ENCODE measurements around the gene TRAPPC2L.

Gene TRAPPC2L

GRCh38 chr16:88839745-88840599 lies 17.0 kb upstream of the TRAPPC2L start:
- no peak for DNase-seq (ENCODE audit: low read depth)

- DNase-seq (ENCODE audit: low read depth), result no peak
Measured at GRCh38 chr16:88840600-88841215, 16.2 kb upstream of the TRAPPC2L start.

DNA sequence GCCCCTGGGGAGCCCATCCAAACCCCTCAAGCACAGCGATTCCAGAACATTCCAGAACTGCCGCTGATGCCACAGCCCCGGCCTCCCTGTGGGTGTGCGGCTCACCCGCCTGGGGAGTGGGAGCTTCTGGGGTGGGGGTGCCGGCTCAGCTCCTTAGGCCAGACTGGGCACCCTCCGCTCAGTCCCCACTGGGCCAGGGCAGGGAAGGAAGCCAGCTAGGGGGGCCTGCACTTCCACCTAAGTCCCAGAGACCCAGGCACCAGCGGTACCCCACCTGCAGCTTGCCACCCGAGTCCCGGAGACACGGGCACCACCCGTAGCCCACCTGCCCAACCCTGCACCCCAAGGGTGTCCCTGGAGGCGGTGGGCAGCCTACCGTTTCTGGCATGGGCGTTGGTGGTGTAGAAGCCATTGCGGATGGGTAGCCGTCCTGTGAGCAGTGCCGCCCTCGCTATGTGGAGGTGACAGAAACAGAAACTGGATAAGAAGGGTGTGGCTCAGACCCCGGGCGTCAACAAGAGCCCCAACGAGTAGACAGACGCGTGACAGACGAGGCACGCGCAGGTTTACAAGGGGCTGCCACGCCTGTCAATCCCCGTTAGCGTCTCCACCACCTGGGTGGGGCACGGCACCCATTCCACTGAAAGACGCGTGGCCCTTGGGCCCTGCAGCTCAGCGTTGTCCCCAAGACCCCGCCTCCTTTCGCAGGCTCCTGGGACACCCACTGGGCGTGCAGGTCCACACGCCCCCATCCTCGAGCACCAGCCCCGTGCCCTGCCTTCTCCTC lies 15.2 kb upstream of the TRAPPC2L start:
- DNase-seq (ENCODE audit: low read depth), result no peak

- no peak for DNase-seq (ENCODE audit: low read depth)
Measured at GRCh38 chr16:88842308-88842756, 14.6 kb upstream of the TRAPPC2L start.

DNA sequence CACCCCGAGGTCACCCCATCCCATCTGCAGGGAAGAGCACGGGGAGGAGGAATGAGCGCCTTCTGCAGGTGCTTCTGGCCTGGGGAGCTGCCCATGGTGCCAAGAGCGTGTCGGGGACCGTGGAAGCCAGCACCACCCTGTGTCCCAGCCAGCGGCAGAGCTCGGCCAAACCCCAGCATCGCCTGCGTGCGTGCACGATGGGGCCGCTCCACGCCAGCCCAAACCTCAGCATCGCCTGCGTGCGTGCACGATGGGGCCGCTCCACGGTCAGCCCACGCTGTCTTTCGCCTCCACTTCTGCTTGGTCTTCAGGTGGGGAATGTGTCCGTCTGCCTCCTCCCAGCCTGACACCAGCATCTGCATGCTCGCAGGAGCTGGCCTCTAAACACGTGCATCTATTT lies 14.1 kb upstream of the TRAPPC2L start:
- no peak for DNase-seq (ENCODE audit: low read depth)

- no peak for DNase-seq (ENCODE audit: low read depth)
Measured at GRCh38 chr16:88843256-88843655, 13.7 kb upstream of the TRAPPC2L start.

- DNase-seq (ENCODE audit: low read depth), result no peak
Measured at GRCh38 chr16:88844419-88845036, 12.4 kb upstream of the TRAPPC2L start.

DNA sequence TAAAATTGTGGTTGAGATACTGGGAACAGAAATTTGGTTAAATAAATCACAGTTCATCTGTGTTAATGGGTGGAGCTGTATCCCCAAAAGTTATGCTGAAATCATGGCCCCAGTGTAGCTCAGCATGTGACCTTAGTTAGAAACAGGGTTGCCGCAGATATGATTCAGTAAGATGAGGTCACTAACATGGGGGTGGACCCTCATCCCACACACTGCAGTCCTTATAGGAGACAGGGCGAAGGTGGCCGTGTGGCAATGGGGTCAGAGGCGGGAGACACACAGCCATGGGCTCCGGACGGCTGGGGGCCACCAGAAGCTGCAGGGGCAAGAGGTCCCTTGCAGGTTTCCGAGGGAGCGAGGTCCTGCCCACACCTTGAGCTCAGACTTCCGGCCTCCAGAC lies 10.8 kb upstream of the TRAPPC2L start:
- no peak for DNase-seq (ENCODE audit: low read depth)

- DNase-seq (ENCODE audit: low read depth), result no peak
Measured at GRCh38 chr16:88847654-88848053, 9.3 kb upstream of the TRAPPC2L start.

GRCh38 chr16:88848557-88848956 lies 8.4 kb upstream of the TRAPPC2L start:
- no peak for DNase-seq (ENCODE audit: low read depth)

- no peak for DNase-seq (ENCODE audit: low read depth)
Measured at GRCh38 chr16:88850531-88851199, 6.3 kb upstream of the TRAPPC2L start.

- no peak for DNase-seq (ENCODE audit: low read depth)
Measured at GRCh38 chr16:88851616-88852015, 5.3 kb upstream of the TRAPPC2L start.

DNA sequence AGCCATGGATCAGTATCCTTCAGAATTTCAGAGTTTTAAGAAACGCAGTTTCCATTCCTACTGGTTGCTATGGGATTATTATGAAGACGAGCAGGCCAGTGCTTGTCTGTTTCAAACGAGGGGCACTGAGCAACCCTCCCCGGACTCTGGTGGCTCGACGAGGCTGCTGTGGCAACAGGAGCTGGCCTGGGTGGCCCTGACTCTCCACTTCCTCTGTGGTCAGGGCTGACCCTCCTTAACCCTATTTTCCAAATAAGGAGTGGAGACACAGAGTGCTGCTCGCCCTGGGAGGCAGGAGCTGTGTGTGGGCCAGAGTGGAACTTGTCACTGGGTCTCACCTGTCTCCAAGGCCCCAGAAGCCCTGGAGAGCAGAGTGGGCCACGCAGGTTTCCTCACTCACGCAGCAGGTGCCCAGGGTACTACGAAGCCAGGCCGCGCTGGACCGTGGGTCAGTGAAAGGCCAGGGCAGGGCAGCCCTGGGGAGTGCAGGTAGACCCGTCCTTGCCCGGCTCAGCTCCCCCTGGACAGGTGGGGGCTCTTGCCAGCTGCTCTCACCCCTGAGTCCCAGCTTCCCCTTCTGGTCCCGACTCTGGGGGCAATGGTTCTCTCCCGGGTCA lies 3.5 kb upstream of the TRAPPC2L start:
- DNase-seq (ENCODE audit: low read depth), result no peak

GRCh38 chr16:88854306-88855111 lies 2.4 kb upstream of the TRAPPC2L start:
- no peak for DNase-seq (ENCODE audit: low read depth)

DNA sequence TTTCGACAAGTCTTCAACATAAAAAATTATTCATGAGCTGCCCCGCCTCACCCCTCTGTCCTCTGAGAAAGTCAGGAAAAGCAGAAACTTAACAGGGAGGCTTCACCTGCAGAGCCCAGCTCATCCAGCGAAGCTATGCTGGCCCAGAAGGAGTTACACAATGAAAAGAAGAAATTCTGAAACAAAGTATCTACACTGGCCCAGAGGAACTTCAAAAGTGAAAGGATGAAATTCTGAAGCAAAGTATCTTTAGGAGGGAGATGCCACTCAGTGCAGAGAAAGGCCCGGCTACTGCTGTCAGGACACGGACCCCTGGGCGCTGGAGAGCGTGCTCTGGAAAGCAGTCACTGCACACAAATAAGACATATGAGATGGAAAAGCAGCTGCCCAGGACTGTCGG lies 1.8 kb upstream of the TRAPPC2L start:
- no peak for DNase-seq (ENCODE audit: low read depth)

DNA sequence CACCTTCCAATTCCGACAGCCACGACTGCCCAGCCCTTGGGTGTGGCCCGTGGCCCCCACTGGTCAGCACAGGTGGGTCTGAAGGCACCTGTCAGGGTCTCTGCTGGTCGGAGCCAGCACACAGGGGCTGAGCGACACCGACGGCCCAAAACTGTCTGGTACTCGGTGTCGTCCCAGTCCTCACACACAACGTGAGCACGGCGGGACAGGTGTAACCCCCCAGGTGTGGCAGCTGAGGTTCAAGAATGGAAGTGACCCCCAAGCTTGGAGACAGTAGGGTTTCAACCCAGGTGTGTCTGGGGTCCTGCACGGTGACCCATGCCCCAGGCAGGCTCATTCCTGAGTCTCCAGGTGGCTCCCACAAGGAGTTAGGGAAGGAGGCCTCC lies 1.2 kb upstream of the TRAPPC2L start:
- DNase-seq (ENCODE audit: low read depth), result no peak

DNA sequence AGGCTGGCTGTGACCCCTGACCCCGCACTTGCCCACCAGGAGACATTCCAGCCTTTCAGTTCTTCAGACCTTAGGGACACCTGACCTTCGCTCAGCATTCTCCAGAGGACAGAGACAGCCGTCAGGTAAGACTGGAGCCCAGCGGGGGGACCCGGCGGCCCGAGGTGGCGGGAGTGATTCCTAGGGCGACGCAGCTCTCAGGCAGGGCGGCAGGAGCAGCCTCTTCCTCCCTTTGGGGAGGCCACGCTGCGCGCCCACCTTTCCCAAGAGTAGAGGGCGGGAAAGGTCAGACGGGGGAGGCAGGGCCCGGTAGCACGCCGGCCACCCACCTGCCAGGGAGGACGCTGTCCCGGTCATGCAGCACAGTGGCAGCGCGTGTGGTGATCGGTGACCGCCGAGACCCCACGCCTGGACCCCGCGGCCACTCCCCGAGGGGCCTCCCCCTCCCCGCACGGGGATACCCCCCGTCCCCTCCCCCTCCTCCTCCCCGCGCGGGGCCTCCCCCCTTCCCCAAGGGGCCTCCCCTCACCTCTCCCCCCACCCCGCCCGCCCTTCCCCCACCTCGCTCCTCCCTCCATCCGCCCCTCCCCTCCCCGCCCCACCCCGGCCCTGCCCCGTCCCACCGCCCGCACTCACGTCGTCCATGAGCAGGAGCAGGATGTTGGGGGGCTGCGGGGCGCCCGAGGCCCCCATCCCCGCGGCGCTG lies 652 bp upstream of the TRAPPC2L start:
- DNase-seq (ENCODE audit: low read depth), result peak; percentile 14

DNA sequence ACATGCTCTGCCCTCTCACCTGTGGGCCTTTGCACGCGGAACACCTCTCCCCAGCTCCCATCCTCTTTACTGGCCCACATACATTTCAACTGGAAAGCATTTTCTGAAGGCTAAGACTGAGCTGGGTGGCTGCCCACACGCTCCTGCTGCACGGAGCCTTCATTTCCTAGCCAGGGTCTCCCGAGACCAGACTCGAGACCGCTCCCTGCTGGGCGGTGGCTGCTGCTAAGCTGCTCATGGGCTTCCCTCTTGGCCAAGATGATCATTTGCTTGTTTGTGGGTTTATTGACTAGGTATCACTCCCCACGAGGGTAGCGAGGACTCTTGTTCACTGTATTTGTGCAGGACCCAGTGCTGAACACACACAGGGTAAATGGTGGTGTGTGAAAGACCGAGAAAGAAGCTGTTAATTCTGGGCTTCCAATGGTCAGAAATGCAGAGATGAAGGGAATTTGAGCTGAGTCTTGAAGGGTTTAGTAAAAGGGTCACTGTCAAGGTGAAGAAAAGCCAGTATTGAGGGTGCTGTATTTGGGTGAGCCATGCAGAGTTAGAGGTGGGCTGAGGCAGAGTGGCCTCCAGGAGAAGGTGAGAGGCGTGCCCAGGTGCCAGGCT lies 907 bp downstream of the TRAPPC2L start:
- peak; percentile 61 for DNase-seq (ENCODE audit: low read depth)

DNA sequence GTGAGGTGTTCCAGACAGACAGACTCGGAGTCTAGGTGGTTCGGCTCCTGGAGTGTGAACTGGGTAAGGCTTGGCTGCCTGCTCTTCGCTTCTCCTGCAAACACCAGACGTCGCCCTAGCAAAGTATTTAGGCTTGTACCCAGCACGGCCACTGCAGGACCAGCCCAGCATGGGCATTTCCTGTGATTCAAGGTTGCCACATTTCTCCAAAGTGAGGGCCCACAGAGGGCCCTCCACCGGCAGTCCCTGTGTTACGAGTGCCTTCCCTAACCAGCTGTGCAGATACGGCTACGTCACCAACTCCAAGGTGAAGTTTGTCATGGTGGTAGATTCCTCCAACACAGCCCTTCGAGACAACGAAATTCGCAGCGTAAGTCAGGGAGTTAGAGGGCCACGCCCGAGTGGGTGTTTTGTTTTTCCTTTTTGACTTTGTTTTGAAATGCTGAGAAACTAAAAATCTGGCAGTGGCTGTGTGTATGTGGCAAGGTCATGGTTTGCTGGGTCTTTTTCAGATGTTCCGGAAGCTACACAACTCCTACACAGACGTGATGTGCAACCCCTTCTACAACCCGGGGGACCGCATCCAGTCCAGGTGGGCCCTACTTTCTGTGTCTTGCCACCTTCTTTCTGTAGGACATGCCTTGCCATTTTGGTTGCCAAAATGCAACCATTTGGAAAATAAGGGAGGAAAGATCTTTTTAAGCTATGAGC lies 2.6 kb downstream of the TRAPPC2L start:
- DNase-seq (ENCODE audit: low read depth), result no peak

Data from T follicular helper cell (primary cell).